HL-60 (cell line): Measurements from ENCODE around the gene OSGEPL1.

ENCODE experiments used
- DNase-seq, 2 experiments: peaks; one replicate each; pipeline ENCODE4 v3.0.0-alpha.2; 2010 to 2020; ENCODE audit warnings: low read depth in 1 of 2, low spot score in 1 of 2
- H3K27ac ChIP-seq: fragments of 250-450 bp; sonication (Bioruptor Pico); replicated peaks from 2 replicates; pipeline ENCODE4 v1.5.1; 2020; ENCODE audit warnings: mild to moderate bottlenecking, moderate library complexity
- H3K27me3 ChIP-seq: fragments of 250-450 bp; sonication (Bioruptor Pico); 2 replicates; pipeline ENCODE4 v1.5.1; 2021; ENCODE audit warnings: mild to moderate bottlenecking, moderate library complexity; ENCODE audit not compliant: insufficient read depth, poor library complexity, severe bottlenecking
- H3K4me3 ChIP-seq: replicated peaks from 2 replicates; pipeline ENCODE4 v1.5.1; 2011; ENCODE audit warnings: mild to moderate bottlenecking, control low read depth, low read length; ENCODE audit not compliant: insufficient read depth
- CTCF ChIP-seq: IDR thresholded peaks from one replicate; pipeline ENCODE4 v1.5.1; 2011; ENCODE audit warnings: low read length, control low read depth, inconsistent platforms; ENCODE audit not compliant: insufficient read depth
- GABPA ChIP-seq: IDR thresholded peaks from 2 replicates; pipeline ENCODE4 v1.6.1; 2012; ENCODE audit warnings: low read depth
- POLR2AphosphoS5 ChIP-seq: IDR thresholded peaks from 2 replicates; pipeline ENCODE4 v1.6.1; 2012; ENCODE audit warnings: low read depth
- REST ChIP-seq: IDR thresholded peaks from 2 replicates; pipeline ENCODE4 v1.6.1; 2012; ENCODE audit warnings: low read depth; ENCODE audit not compliant: insufficient replicate concordance
- SPI1 ChIP-seq: IDR thresholded peaks from 2 replicates; pipeline ENCODE4 v1.6.1; 2012; ENCODE audit warnings: low read depth, mild to moderate bottlenecking, borderline replicate concordance
- long read RNA-seq: library from polyadenylated mRNA; unstranded; transcript quantifications from one replicate; pipeline ENCODE4 v2.0.0, GENCODE V29; 2020

Gene OSGEPL1
- long read RNA-seq, transcript OSGEPL1-201 (9 exons, 1,885 nt): major isoform, 10 of 37 reads
- long read RNA-seq, partial matches to known transcripts: 1 of 37 reads
- long read RNA-seq, other reads (novel, unspliced or antisense): 26 of 37 reads

DNA sequence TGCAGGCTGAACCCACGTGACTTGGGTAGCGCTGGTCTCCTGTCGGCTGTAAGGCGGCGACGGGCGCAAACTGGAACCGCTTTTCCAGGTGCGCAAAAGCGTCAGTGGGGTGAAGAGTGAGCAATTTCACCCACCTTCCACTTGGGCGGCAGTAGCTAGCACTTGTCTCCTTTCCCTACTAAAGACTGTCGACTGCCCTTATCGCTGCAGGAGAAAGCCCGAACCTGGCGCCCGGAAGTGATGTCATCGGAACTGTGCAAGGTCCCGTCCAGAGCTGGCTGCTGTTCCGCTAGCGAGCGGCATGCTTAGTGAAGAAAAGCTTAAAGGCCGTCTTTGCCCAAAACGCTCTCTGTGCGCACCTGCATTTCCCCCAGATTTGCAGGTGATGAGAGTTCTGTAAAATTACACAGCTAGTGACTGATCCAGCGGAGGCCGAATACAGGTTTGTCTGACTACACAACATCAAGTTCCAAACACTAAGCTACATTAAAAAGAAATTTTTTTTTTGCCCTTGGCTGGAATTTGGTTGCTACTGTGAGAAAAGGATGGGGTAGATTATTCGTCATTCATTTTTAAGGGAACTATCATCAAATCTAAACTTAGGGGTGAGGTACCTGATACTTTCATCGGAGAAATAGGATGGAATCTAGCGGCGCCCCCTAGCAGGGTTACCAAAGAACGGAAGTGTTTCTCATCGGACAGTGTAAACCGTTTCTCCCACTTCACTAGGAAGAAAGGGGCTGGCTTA, at the start of gene OSGEPL1:
Gene OSGEPL1, minus strand, starts transcription at position 242 of the 748 bp plus-strand sequence. CDS start 1,152 bp downstream, outside the sequence.
- Histone ChIP-seq H3K27me3 (no peaks in the 10 kb centered on the region), H3K27ac (peak within 1 kb of the TSS; percentile 80), H3K4me3 (peak within 1 kb of the TSS; percentile 70)
- peak; percentile 89 to 97 for DNase-seq
- TF ChIP-seq REST (no peak), CTCF (peak; percentile 48), GABPA (peak; percentile 91), SPI1 (0 out of 2 replicates have a peak, but pooled peaks have one; percentile 29), POLR2AphosphoS5 (peak; percentile 87)

DNA sequence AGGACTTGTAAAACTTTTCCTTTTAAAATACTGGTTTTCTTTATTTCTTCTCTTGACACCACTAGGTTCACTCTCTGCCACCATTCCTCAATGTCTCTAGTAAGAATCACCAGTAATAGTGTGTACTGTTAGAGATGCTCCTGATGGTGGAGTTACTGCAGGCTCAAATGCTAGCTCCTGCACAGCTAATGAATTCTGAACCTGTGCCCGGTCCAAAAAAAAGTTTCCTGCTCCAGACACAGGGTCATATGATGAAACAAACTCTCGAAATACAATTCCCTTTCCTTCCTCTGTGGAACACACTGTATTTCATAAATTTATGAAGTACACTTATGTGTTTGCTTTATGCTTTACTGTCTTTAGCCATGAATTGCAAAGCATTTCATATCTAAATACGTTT, 40.8 kb upstream of the OSGEPL1 start:
- Histone ChIP-seq H3K27me3 (no peaks in the 10 kb centered on the region), H3K27ac (no peak overlapping the region), H3K4me3 (no peak overlapping the region)
- DNase-seq: no peak
- TF ChIP-seq CTCF (no peak), GABPA (no peak), POLR2AphosphoS5 (no peak), REST (no peak), SPI1 (no peak)

DNA sequence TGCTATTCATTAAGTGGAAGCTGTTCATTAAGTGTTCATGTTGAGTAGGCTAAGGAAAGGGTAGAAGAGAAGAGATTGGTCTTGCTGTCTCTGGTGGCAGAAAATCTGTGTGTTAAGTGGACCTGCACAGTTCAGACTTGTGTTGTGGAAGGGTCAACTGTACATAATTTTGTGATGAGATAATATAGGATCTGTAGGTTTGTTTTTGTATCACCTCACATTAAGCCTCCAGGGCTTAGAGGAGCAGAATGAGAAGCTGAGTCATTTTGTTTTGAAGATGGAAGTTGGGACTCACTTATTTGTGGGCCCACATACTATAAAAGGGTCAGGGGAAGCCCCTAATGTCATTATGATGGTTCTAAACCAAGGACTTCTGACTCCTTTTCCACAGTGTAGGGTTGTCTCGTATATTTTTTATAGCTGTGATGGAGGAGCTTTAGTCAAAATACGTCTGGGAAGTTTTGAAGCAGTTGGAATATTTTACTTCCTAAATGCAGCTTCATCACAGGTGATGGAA, 39.9 kb upstream of the OSGEPL1 start:
- DNase-seq: no peak
- H3K27me3 ChIP-seq: no peaks in the 10 kb centered on the region
- no peak overlapping the region for H3K4me3 ChIP-seq
- TF ChIP-seq REST (no peak), SPI1 (no peak), GABPA (no peak), CTCF (no peak), POLR2AphosphoS5 (no peak)
- H3K27ac ChIP-seq: no peak overlapping the region
